B cell (primary cell): ENCODE data around the gene ZSWIM6. TPM values are rescaled to one million over a fixed set of nuclear protein-coding genes. Genes with fewer than 3 reads are reported as not detected.

ENCODE experiments used
- ATAC-seq: fragments of 200-7000 bp; cut with Tn5 transposase; one replicate; pipeline ENCODE4 v1.10.0; 2021; ENCODE audit warnings: low read depth, mild to moderate bottlenecking, moderate number of reproducible peaks, moderate library complexity
- CTCF ChIA-PET: fragments of 350-600 bp; sonication (Branson Sonifier 250); formaldehyde crosslinking; loops from one replicate; lab custom pipeline; 2021; ENCODE audit warnings: antibody characterized with exemption, inconsistent platforms; lab: Charles Lee
- POLR2A ChIA-PET: fragments of 350-600 bp; sonication (Branson Sonifier 250); formaldehyde crosslinking; loops from one replicate; lab custom pipeline; 2021; ENCODE audit warnings: antibody characterized with exemption; lab: Charles Lee
- DNase-seq: peaks from one replicate; pipeline ENCODE4 v3.0.0; 2013
- H2AFZ ChIP-seq: 2 replicates; pipeline ENCODE4 v1.6.1; 2012; ENCODE audit warnings: mild to moderate bottlenecking, low read depth, low read length; ENCODE audit not compliant: insufficient read depth, poor library complexity, severe bottlenecking
- H3K27ac ChIP-seq, 2 donors: 1 replicate in 1 of 2; 2 replicates in 1 of 2; pipeline ENCODE4 v1.5.1; 2012 to 2013; ENCODE audit warnings: low read length in 2 of 2, mild to moderate bottlenecking in 2 of 2, moderate library complexity in 1 of 2
- H3K27me3 ChIP-seq, 4 experiments: fragments of 200-600 bp in 1 of 4; sonication (generic) in 1 of 4; replicated peaks in 1 of 4; 1 replicate in 2 of 4; 2 replicates in 2 of 4; pipeline versions ENCODE4 v1.6.1 to v1.7.0; 2013 to 2016; ENCODE audit warnings: low read length in 3 of 4, mild to moderate bottlenecking in 2 of 4, mixed read lengths in 1 of 4, moderate library complexity in 1 of 4; ENCODE audit not compliant: insufficient read depth in 4 of 4, control insufficient read depth in 3 of 4; ENCODE audit errors: control extremely low read depth in 1 of 4
- H3K36me3 ChIP-seq, 2 experiments: replicated peaks in 1 of 2; 1 replicate in 1 of 2; 2 replicates in 1 of 2; pipeline versions ENCODE4 v1.6.1 to v1.7.1; 2013; ENCODE audit warnings: low read length in 1 of 2; ENCODE audit not compliant: insufficient read depth in 2 of 2, control insufficient read depth in 1 of 2; ENCODE audit errors: control extremely low read depth in 1 of 2, extremely low read depth in 1 of 2
- H3K4me1 ChIP-seq, 2 donors: fragments of 200-600 bp in 1 of 2; sonication (generic) in 1 of 2; 1 replicate in 1 of 2; 2 replicates in 1 of 2; pipeline versions ENCODE4 v1.5.1 to v1.6.1; 2013 to 2017; ENCODE audit warnings: low read length in 2 of 2; ENCODE audit not compliant: control insufficient read depth in 2 of 2, insufficient read depth in 2 of 2
- H3K4me2 ChIP-seq: replicated peaks from 2 replicates; pipeline ENCODE3; 2012; ENCODE audit warnings: mild to moderate bottlenecking, low read depth, low read length; ENCODE audit not compliant: poor library complexity, severe bottlenecking
- H3K4me3 ChIP-seq, 5 experiments: fragments of 200-600 bp in 1 of 5; sonication (generic) in 1 of 5; 1 replicate in 3 of 5; 2 replicates in 2 of 5; pipeline versions ENCODE4 v1.5.1 to v1.7.0; 2011 to 2016; ENCODE audit warnings: low read length in 4 of 5, mild to moderate bottlenecking in 4 of 5, low read depth in 2 of 5, control low read depth in 1 of 5, moderate library complexity in 1 of 5; ENCODE audit not compliant: insufficient read depth in 1 of 5; ENCODE audit errors: control extremely low read depth in 1 of 5, extremely low read depth in 1 of 5
- H3K79me2 ChIP-seq: fragments of 200-600 bp; sonication (generic); one replicate; pipeline ENCODE4 v1.6.0; 2016; ENCODE audit warnings: low read length; ENCODE audit not compliant: control insufficient read depth, insufficient read depth
- H3K9ac ChIP-seq: fragments of 200-600 bp; sonication (generic); 2 replicates; pipeline ENCODE4 v1.6.1; 2017; ENCODE audit warnings: mild to moderate bottlenecking, low read length, moderate library complexity
- H3K9me3 ChIP-seq, 3 donors: one replicate each; pipeline versions ENCODE4 v1.6.1 to v1.7.1; 2013; ENCODE audit warnings: low read length in 2 of 3; ENCODE audit not compliant: control insufficient read depth in 2 of 3, insufficient read depth in 1 of 3; ENCODE audit errors: control extremely low read depth in 1 of 3
- H4K20me1 ChIP-seq: 2 replicates; pipeline ENCODE4 v1.6.0; 2012; ENCODE audit warnings: mild to moderate bottlenecking, low read length; ENCODE audit not compliant: insufficient read depth, control insufficient read depth, poor library complexity, severe bottlenecking
- H3K27ac Mint-ChIP-seq: one replicate; pipeline ENCODE4 v1.8.0; 2021; ENCODE audit warnings: mixed read lengths
- H3K27me3 Mint-ChIP-seq: one replicate; pipeline ENCODE4 v1.8.0; 2021; ENCODE audit warnings: mixed read lengths
- H3K4me1 Mint-ChIP-seq: one replicate; pipeline ENCODE4 v1.8.0; 2021; ENCODE audit warnings: mixed read lengths
- H3K4me3 Mint-ChIP-seq: one replicate; pipeline ENCODE4 v1.8.0; 2021; ENCODE audit warnings: mixed read lengths
- H3K9me3 Mint-ChIP-seq: one replicate; pipeline ENCODE4 v1.8.0; 2022; ENCODE audit warnings: mixed read lengths; ENCODE audit not compliant: insufficient read depth
- EZH2 ChIP-seq: IDR thresholded peaks from 2 replicates; pipeline ENCODE4 v1.6.1; 2012; ENCODE audit warnings: borderline replicate concordance, low read depth, mild to moderate bottlenecking, moderate library complexity, low read length; ENCODE audit not compliant: insufficient read depth, poor library complexity, severe bottlenecking
- WGBS: methylation state at CpG from one replicate; pipeline ENCODE4 v1.1.5; 2013; ENCODE audit warnings: missing lambda C conversion rate; ENCODE audit not compliant: insufficient coverage; 5-methylcytosine and 5-hydroxymethylcytosine counted together
- intact Hi-C: fragments of 100-400 bp; cut with micrococcal nuclease; formaldehyde crosslinking; loops from one replicate; pipeline ENCODE4 v1.10.0; 2022
- polyA plus RNA-seq: library from polyadenylated mRNA; depleted of rRNA; stranded (reverse); fragments of >200 nt; gene quantifications from 2 replicates; pipeline ENCODE4 v1.2.3, GENCODE V29; 2012
- total RNA-seq, 2 donors: library from RNA; stranded (reverse); fragments of 120-200 nt in 1 of 2; gene quantifications; 1 replicate in 1 of 2; 2 replicates in 1 of 2; pipeline versions ENCODE4 v1.2.3 to v1.2.4, GENCODE V29; 2013 to 2022
- TF ChIP-seq, protein P1 (sequence below): fragments of 200-600 bp; IDR thresholded peaks from one replicate; pipeline ENCODE4 v1.8.0; 2022; ENCODE audit warnings: antibody characterized with exemption, mild to moderate bottlenecking

Gene ZSWIM6
- total and polyA plus RNA-seq, 2 donors (not counting 1 experiment from before 2014, with no cell fraction given): 7.9 to 16.4 TPM

DNA sequence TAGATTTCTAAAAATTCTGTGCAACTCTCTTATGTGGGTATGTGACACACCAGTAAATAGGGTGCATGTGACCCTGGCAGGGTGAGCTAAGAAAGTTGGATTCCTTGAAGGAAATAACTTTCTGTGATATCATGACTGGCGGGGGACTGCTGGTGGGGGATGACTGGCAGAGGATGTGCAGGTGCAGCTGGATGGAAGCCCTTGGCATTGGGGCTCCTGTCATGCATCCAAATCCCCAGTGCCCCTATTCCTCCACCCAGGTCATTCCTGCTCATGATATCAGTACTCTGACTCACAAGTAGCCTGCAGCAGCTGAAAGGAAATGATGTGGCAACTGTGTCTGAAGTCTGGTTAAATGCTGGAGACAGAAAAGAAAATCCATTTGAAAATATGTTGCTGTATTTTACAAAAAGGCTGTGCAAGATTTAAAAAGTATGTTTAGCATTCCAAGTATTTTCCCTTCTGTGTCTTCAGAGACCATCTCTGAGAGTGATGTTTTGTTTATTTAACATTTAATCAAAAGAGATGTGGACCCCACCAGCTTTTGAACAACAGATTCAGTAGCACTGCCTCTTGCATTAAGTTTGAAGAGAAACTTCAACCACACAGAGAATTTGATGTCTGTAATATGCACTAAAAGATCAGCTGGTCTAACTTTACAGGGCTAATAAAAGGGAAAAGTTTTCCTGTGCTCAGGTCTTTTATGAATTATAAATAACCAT lies 17.9 kb upstream of the ZSWIM6 start:
- no CpG with 5 or more reads among the region's 1 CpG for WGBS
- no peak overlapping the region for H3K4me2 ChIP-seq
- no peaks in the 10 kb centered on the region for H3K36me3 ChIP-seq
- Mint-ChIP-seq H3K4me1 (peaks cover 5% of the 10 kb centered on the region), H3K4me3 (no peak overlapping the region), H3K9me3 (no peaks in the 10 kb centered on the region), H3K27me3 (peaks cover 30% of the 10 kb centered on the region), H3K27ac (no peak overlapping the region)
- no peaks in the 10 kb centered on the region for H3K9me3 ChIP-seq
- intact Hi-C loops: no loop called here
- H3K79me2 ChIP-seq: no peaks in the 10 kb centered on the region
- DNase-seq: no peak
- H3K27me3 ChIP-seq: peaks cover 0 to 5% (median 0%) of the 10 kb centered on the region in 4 experiments
- ChIA-PET POLR2A (no interaction called here), CTCF (no interaction called here)
- TF ChIP-seq, protein P1, sequence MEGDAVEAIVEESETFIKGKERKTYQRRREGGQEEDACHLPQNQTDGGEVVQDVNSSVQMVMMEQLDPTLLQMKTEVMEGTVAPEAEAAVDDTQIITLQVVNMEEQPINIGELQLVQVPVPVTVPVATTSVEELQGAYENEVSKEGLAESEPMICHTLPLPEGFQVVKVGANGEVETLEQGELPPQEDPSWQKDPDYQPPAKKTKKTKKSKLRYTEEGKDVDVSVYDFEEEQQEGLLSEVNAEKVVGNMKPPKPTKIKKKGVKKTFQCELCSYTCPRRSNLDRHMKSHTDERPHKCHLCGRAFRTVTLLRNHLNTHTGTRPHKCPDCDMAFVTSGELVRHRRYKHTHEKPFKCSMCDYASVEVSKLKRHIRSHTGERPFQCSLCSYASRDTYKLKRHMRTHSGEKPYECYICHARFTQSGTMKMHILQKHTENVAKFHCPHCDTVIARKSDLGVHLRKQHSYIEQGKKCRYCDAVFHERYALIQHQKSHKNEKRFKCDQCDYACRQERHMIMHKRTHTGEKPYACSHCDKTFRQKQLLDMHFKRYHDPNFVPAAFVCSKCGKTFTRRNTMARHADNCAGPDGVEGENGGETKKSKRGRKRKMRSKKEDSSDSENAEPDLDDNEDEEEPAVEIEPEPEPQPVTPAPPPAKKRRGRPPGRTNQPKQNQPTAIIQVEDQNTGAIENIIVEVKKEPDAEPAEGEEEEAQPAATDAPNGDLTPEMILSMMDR: no peak
- no peak for TF ChIP-seq EZH2
- no peak overlapping the region for H3K4me3 ChIP-seq
- no peak overlapping the region for H3K9ac ChIP-seq
- H3K4me1 ChIP-seq: peaks cover 4 to 7% of the 10 kb centered on the region in 2 donors
- H4K20me1 ChIP-seq: no peaks in the 10 kb centered on the region
- no peak for ATAC-seq
- H3K27ac ChIP-seq: no peak overlapping the region
- H2AFZ ChIP-seq: no peak overlapping the region

DNA sequence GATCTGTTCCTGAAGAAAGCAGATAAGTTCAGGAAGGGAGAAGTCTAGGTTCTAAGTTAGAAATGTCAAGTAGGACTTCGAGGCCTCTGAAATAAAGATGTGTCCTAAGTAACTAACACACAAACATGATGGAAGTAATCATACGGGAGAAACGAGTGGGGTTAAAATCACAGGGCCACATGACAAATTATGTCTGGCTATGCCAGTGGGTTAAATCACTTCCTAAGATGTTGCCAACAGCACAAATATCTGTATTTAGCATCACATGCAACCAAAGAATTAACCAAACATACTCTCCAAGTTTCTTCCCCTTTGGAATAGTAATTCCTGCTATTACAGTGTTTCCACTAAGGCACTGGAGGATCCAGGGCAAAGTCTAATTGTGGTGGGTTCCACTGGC lies 13.7 kb upstream of the ZSWIM6 start:
- H2AFZ ChIP-seq: no peak overlapping the region
- H3K4me3 ChIP-seq: no peak overlapping the region
- DNase-seq (no peak), ATAC-seq (no peak)
- no peaks in the 10 kb centered on the region for H3K36me3 ChIP-seq
- H4K20me1 ChIP-seq: no peaks in the 10 kb centered on the region
- H3K9me3 Mint-ChIP-seq: no peaks in the 10 kb centered on the region
- H3K4me2 ChIP-seq: no peak overlapping the region
- intact Hi-C loops: no loop called here
- CTCF ChIA-PET: no interaction called here
- H3K27me3 Mint-ChIP-seq: peaks cover 15% of the 10 kb centered on the region
- H3K27ac Mint-ChIP-seq: no peak overlapping the region
- H3K27me3 ChIP-seq: no peaks in the 10 kb centered on the region
- no peak overlapping the region for H3K27ac ChIP-seq
- POLR2A ChIA-PET: no interaction called here
- H3K9me3 ChIP-seq: no peaks in the 10 kb centered on the region
- H3K9ac ChIP-seq: no peak overlapping the region
- H3K4me1 Mint-ChIP-seq: peaks cover 23% of the 10 kb centered on the region
- 90% methylated on average over 2 of the region's 3 CpGs for WGBS
- H3K4me1 ChIP-seq: peaks cover 16 to 24% of the 10 kb centered on the region in 2 donors
- TF ChIP-seq EZH2: no peak
- TF ChIP-seq, protein P1: no peak
- no peak overlapping the region for H3K4me3 Mint-ChIP-seq
- no peaks in the 10 kb centered on the region for H3K79me2 ChIP-seq
